ENCODE measurements around the gene POLD4.

The POLD4 gene

GRCh38 chr11:67303132-67303834 lies 50.1 kb downstream of the POLD4 start, which contains the start of gene SSH3:
Gene SSH3, plus strand, starts transcription at chr11:67303530. Its CDS starts 96 bp downstream, at chr11:67303626.
- peak; percentile 49 for DNase-seq (ENCODE audit: low spot score)
- FAIRE-seq = no peak

- no peak for DNase-seq (ENCODE audit: low spot score)
- no peak for FAIRE-seq
Observed at GRCh38 chr11:67302571-67303131, 50.7 kb downstream of the POLD4 start.

- no peak for FAIRE-seq
- DNase-seq (ENCODE audit: low spot score) = peak; percentile 23
Observed at GRCh38 chr11:67301951-67302516, 51.3 kb downstream of the POLD4 start.

GRCh38 chr11:67301313-67301921 lies 51.9 kb downstream of the POLD4 start:
- no peak for DNase-seq (ENCODE audit: low spot score)
- no peak for FAIRE-seq
